ENCODE measurements around the gene KLHL10. TPM values are rescaled to one million over a fixed set of nuclear protein-coding genes. Genes with fewer than 3 reads are reported as not detected.

KLHL10 gene
- total RNA-seq, 1 donor from 2014 or later = not detected

GRCh38 chr17:41893384-41893783, 55.8 kb downstream of the KLHL10 start:
- DNase-seq (ENCODE audit: low read depth, low spot score) = no peak

GRCh38 chr17:41894791-41895331, 57.2 kb downstream of the KLHL10 start:
- no peak for DNase-seq (ENCODE audit: low read depth, low spot score)

GRCh38 chr17:41895617-41896016, 58.0 kb downstream of the KLHL10 start:
- DNase-seq (ENCODE audit: low read depth, low spot score) = no peak

GRCh38 chr17:41896726-41897125, 59.1 kb downstream of the KLHL10 start:
- DNase-seq (ENCODE audit: low read depth, low spot score) = no peak

Other genes with a start within 250 kb of the KLHL10 start
- gene KRT16, start 225.1 kb upstream of the KLHL10 start, total RNA-seq = 0.13 and 0.63 TPM in 2 replicates
- gene KRT17, start 213.2 kb upstream of the KLHL10 start, total RNA-seq = 3.1 and 3.8 TPM in 2 replicates
- gene EIF1, start 148.9 kb upstream of the KLHL10 start, total RNA-seq = 66.4 and 81.1 TPM in 2 replicates
- gene GAST, start 125.5 kb upstream of the KLHL10 start, total RNA-seq = not detected in 2 replicates
- 0.07 and 0.18 TPM in 2 replicates for gene HAP1, start 103.2 kb upstream of the KLHL10 start, total RNA-seq
- 71.6 and 76.9 TPM in 2 replicates for gene JUP, start 51.1 kb upstream of the KLHL10 start, total RNA-seq
- gene P3H4, start 25.9 kb upstream of the KLHL10 start, total RNA-seq = 49.1 and 59.4 TPM in 2 replicates
- gene FKBP10, start 24.8 kb upstream of the KLHL10 start, total RNA-seq = 139 and 196 TPM in 2 replicates
- gene NT5C3B, start 1.6 kb upstream of the KLHL10 start, total RNA-seq = 68.8 and 72.0 TPM in 2 replicates
- gene KLHL11, start 27.6 kb downstream of the KLHL10 start, total RNA-seq = 24.7 and 35.4 TPM in 2 replicates
- gene ACLY, start 81.1 kb downstream of the KLHL10 start, total RNA-seq = 340 and 356 TPM in 2 replicates
- gene ODAD4, start 92.8 kb downstream of the KLHL10 start, total RNA-seq = 0.07 and 0.13 TPM in 2 replicates
- 66.5 and 75.4 TPM in 2 replicates for gene CNP, start 129.0 kb downstream of the KLHL10 start, total RNA-seq
- gene DNAJC7, start 179.6 kb downstream of the KLHL10 start, total RNA-seq = 74.8 and 90.8 TPM in 2 replicates
- 41.6 and 52.4 TPM in 2 replicates for gene NKIRAS2, start 182.3 kb downstream of the KLHL10 start, total RNA-seq
- 0.11 and 0.26 TPM in 2 replicates for gene C17orf113, start 212.8 kb downstream of the KLHL10 start, total RNA-seq

Measured in pulmonary artery endothelial cell (primary cell).